Esophagus mucosa (tissue), 1 donor: ENCODE results near the gene EYA4. TPM values are rescaled to one million over a fixed set of nuclear protein-coding genes. Genes with fewer than 3 reads are reported as not detected.

Source experiments
- ATAC-seq: fragments of 200-7000 bp; cut with Tn5 transposase; one replicate; pipeline ENCODE4 v1.9.1; 2020
- total RNA-seq: library from RNA; stranded (reverse); gene quantifications from one replicate; pipeline ENCODE4 v1.2.4, GENCODE V29; 2023
- donor health status: DM: yes; HTN: yes; CAD: no.

The EYA4 gene
- total RNA-seq, 1 donor from 2014 or later, result 0.20 TPM

- no peak for ATAC-seq
Observed at GRCh38 chr6:133242637-133243585, 1.8 kb downstream of the EYA4 start.

DNA sequence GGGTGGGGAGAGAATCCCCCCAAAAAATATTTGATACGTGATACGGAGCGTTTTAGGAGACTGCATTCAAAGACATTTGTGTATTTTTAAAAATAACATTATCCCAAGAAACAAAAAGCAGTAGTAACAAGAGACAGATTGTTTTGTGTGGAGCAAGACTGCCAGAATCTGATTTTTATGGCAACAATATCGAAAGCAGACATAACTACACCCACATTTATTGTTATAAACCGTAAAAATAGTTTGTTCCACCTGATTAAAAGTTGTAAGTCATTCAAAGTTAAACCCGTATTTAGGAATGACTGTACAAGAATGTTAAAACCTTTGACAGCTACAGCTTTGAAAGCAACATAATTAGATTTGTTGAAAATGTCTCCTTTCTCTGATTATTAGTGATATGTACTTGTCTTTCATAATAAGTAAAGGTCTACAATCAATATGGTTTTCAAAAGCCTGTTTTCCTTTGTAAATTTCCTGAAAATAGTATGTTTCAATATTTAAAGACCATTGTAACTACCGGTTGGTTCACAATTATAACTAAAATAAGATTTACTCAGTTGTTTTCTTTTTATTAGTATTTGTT, 2.7 kb downstream of the EYA4 start:
- no peak for ATAC-seq

- no peak for ATAC-seq
Observed at GRCh38 chr6:133244519-133244918, 3.4 kb downstream of the EYA4 start.

- no peak for ATAC-seq
Observed at GRCh38 chr6:133245007-133245406, 3.9 kb downstream of the EYA4 start.

- ATAC-seq, result no peak
Observed at GRCh38 chr6:133245422-133245903, 4.3 kb downstream of the EYA4 start.

GRCh38 chr6:133247581-133247980, 6.4 kb downstream of the EYA4 start:
- no peak for ATAC-seq

DNA sequence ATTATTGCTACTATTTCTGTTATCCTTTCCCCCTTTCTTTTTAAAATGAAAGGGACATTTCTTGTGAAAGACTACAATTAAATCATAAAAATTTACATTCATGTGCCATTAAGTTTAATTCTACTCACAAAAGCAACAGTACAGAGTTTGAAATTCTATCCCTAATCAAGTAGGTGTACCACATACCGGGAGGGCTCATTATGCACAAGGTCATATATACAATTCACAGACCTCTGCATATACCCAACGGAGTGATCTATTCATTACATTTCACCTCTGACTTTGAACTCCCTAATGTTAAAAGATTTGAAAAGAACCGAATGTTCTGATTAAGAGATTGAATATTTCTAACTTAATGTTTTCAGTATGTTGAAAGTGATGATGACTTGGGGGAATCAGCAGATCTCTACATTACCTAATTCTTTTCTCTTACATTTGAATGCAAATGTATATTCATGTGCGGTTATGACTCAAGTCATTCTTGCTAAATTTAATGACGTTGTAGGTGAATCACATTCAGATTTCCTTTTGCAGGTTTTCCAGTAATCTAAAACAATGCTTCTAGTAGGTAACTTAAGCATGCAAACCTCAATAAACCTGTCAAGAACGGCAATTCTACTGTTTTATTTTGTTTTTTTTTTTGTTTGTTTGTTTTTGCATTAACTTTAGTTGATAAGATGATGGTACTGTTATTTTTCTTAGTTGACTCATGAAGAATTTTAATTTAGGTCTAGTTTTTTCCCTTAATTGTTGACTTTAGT, 7.3 kb downstream of the EYA4 start:
- ATAC-seq, result no peak

- ATAC-seq, result no peak
Observed at GRCh38 chr6:133251688-133252087, 10.5 kb downstream of the EYA4 start.

- no peak for ATAC-seq
Observed at GRCh38 chr6:133254552-133255228, 13.5 kb downstream of the EYA4 start.

DNA sequence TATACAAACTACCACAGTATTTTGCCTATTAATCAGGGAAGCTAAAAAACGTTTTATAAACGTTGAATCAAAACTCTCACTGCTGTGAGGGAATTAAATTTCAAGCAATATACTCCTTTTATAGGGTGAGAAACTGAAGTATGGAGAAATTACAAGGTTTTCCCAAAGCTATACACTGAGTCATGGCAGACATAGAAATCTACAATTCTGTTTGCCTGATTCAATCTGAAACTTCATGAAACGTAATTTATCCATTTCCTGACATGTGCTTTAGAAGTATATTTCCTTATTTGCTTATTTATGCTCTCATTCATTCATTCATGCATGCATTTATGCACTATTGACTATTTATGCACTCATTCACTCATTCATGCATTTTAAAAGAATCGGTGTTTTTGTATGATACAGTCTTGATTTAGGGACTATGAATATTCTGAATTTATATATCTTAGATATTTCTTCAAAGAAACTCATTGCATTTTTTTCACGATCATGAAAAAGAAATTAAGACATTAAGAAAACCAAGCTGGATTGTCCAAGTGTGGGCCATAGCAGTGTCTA, 16.5 kb downstream of the EYA4 start:
- ATAC-seq, result no peak

DNA sequence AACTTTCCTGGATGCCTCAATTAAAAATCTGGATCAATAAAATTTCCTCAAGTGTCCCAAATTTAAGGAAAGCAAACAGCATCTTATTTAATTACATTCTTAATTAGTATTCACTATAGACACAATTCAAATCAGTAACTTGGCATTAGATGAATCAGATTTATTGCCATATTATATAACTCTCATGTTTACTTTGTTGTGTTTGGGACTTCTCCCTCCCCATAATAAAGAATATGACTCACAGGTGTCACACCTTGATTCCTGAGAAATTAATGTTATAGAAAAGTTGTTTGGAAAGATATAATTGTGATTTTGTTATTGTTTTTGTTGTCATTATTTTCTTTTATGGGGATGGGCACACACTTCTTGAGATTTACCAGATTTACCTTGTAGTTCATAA, 18.4 kb downstream of the EYA4 start:
- ATAC-seq, result no peak

DNA sequence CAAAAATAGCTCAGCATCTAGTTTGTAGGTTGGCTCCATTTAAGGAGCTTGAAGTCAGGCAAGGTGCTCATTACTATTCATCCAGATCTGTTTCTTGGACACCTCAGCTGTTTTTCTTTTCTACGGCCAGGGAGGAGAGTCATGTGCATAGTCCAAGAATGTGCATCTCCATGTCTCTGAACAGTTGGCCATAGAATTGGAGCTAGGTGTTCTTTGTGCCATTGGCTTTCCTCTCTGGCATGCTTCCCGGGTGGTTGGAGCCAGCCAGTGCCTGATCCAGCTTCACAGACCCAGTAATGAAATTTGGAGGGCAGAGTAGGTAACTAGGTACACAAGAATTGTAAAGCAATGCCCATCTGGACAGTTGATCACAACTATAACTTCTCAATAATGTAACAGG, 21.6 kb downstream of the EYA4 start:
- no peak for ATAC-seq

GRCh38 chr6:133265066-133265465, 23.9 kb downstream of the EYA4 start:
- no peak for ATAC-seq

- no peak for ATAC-seq
Observed at GRCh38 chr6:133266186-133266585, 25.0 kb downstream of the EYA4 start.

DNA sequence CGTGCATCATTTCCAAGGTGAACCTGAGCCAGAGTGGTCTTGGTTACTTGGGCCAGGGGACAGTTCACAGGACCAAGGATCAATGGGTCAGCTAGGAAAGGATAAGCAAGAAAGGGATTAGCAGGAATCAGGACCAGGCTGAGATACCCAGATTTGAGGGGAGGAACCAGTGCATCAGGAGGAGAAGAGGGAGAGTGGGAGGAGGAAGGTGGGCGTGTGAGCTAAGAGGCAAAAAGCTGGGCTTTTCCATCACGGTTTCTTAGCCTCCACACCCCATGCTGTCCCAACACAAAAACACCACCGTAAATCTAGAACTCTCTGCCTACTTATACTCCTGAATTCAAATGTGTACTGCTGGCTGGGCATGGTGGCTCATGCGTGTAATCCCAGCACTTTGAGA, 27.5 kb downstream of the EYA4 start:
- no peak for ATAC-seq

DNA sequence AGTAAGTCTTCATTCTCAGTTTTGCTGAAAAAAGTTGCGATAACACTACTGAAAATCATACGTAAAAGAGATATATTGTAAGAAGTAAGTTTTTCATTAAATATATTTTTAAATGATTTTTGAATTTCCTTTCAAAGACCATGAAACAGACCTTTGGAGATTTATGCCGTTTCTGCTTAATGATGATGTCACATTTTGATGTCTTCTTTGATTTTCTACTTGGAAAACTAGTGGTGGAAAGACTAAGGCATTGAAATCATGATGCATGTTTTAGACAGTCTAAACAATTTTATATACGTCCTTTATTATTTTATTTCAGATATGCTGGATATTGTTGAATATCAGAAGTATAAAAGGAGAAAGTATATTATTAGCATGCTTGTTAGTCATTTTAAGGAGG, 33.7 kb downstream of the EYA4 start:
- no peak for ATAC-seq

GRCh38 chr6:133275213-133275612, 34.1 kb downstream of the EYA4 start:
- ATAC-seq, result no peak

GRCh38 chr6:133277228-133277899, 36.2 kb downstream of the EYA4 start:
- ATAC-seq, result no peak

DNA sequence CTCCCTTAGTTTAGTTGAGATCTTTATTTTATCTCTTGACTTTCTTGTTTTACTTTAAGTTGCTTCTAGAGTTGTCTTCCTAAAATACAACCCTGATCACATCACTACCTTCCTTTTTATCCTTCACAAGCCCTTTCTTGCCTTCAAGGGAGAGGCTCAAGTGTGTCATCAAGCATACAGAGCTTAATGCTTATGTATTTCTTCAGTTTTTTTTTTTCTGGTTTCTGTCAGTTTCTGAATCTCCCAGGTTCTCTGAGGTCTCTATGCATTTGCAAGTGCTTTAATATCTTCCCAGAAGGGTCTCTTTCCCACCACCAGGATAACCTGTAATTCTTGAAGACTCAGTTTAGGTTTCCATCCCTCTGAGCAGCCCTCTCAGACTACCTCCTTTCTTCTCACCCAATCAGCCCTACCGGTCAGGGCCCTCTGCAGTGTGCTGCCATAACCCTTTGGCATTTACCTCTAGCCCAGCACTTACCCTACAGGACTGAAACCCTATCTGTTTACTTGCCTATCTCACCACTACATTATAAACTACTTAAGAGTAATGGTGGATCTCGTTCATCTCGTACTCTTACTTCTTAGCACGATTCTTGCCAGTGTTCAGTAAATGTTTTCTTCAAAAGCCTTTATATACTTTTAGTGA, 36.9 kb downstream of the EYA4 start:
- no peak for ATAC-seq

- ATAC-seq, result no peak
Observed at GRCh38 chr6:133286765-133287164, 45.6 kb downstream of the EYA4 start.

GRCh38 chr6:133288662-133289061, 47.5 kb downstream of the EYA4 start:
- no peak for ATAC-seq
